IPS DF 4.7 (cell line): ENCODE measurements around the gene STK33.

Source experiments
- DNase-seq: peaks from one replicate; pipeline ENCODE4 v3.0.0-alpha.2; 2013; ENCODE audit warnings: low spot score; ENCODE audit errors: extremely low read depth

STK33 gene

DNA sequence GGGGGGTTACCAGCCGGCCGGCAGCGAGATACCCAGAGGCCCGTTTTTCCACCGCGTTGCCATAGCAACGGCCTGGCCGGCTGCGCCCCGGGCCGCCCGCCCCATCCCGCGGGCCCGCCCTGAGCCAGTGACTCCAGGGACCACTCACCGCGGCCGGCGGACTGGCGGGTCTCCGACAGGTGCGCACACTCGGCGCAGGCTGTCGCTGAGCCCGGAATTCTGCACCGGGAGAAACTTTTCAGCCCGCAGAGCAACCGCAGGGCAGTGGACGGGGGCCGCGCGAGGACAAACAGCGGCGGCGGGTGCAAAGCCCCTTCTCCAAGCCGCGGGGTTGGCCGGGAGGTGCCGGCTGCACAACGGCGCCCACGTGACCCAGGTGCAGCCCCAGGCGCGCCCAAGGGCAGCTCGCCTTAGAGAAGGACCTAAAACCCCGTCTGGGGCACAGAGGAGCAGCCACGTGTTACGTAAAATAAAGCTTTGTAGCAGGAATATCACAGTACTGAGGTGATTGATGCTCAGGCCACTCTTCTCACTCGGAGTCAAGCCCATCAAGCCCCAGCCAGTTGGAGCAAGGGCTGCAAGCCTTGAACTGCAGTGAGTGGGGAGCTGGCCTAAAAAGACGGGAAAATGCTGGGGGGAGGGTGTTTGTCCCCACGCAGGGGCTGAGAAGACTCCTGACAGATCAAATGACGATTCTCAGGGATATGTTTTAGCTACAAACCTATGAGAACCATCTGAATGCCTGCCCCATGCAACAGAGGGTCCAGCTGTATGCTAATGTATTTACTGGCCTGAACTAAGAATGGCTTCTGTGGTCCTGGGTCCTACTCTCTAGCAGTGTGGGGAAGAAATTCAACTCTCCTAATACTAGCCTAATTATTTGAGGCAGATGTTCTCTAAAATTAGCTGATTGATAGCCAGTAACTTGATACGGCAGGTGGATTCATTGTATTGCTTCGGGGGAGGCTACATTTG lies at the start of gene STK33:
Gene STK33, minus strand, starts transcription at position 294 of the 975 bp plus-strand sequence. CDS start 119,323 bp downstream, outside the sequence.
- no peak for DNase-seq

DNA sequence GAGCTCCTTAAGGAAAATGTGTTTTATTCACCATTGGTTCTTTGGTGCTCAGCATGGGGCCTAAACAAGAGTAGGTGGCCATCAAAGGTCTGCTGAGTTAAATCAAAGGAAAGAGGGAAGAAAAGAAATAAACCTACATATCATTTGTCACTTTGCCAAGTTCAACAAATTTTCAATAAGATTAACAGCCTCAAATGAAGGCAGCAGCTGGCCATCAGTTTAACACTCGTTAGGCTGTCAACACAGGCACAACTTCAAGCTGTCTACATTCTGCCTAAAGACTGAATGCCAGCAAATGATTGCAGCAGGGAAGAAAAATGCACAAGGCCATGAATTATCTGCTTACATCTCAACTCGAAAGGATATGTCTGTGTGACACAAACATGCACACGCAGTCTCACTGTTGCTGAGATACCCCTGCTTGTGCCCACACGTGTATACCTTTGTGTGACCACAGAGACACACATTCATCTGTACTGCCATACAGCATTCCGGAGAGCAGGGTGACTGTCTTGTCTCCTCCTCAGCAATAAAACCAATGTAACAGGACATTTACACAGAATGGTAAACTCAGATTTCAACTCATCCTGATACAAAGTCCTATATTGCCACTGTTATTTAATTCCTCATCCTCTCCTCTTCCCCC lies 48.3 kb upstream of the STK33 start:
- no peak for DNase-seq

DNA sequence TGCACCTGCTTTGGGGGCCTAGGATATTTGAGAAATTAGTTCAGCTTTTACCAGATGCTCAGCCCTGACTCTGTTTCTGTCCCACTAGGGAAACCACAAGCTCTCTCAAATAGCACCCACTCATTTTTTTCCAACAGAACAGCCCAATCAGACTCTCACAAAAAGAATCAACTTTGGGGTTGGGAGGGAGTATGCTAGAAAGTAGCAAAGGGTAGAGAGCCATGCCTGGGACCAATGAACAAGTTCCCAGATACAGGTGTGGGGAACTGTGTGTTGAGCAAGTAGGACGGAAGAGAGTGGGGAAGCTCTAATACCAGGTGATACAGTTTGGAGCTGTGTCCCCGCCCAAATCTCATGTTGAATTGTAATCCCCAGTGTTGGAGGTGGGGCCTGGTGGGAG lies 47.3 kb upstream of the STK33 start:
- no peak for DNase-seq

DNA sequence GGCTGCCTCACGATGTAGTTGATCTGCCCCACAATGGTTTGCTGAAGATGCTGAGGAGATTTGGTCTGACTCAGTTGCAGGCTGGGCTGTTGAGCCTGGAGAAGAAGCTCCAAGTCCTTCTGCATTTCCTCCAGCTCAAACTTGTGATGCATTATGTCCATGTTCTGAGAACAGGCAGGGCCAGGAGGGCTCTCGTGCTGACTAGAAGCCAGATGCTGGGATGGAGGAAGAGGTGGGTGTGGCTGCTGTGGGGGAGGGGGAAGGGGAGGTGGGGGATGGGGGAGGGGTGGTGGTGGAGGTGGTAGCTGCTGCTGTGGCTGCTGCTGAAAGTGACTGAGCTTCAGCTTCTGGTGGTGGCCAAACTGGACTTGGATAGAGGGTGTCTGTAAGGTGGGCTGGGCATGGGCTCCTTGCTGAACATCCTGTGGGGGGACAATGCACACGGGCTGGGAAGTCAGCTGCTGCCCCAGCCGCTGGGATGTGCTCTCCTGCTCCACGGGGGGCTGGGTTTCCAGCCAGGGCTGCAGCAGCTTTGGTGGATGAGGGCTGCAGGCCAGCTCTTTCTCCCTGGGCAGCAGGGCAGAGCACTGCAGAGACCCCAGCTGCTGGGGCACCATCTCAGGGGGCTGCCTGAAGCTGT lies 46.4 kb upstream of the STK33 start:
- no peak for DNase-seq

DNA sequence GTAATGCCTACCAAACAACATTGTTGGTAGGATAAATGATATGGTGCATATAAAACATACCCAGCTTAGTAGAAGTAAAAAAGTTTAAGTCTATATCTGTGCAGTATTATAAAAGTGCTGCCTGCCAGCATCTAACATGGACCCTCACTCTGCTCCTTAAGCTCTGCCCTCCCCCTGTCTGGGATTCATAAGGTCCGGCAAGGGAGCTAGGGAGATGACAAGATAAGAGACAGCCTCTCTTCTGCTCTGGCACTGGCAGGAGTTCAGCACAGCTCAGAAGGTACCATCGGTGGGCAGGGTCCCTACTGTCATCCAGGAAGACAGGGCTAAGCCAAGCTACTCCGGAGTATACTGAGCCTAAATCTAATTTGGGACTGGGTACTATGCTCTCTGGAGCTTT lies 45.6 kb upstream of the STK33 start:
- no peak for DNase-seq

DNA sequence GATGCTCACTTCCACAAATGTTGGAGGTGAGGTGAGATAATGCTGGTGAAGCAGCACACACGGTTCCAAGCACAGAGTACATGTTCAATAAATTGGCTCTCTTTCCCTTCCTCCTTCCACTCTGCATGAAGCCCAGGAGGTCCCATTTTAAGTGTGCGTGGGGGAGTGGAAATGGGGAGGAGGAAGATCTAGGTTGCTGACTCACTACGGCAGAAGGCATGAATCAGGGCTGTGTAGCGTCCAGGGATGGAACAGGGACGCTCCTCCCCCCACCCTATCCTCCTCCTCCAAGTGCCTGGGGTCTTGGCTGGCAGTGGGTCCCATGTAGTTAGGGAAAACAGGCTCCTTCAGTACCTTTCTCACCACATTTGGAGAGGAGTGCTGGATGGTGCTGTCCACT lies 44.3 kb upstream of the STK33 start:
- no peak for DNase-seq

DNA sequence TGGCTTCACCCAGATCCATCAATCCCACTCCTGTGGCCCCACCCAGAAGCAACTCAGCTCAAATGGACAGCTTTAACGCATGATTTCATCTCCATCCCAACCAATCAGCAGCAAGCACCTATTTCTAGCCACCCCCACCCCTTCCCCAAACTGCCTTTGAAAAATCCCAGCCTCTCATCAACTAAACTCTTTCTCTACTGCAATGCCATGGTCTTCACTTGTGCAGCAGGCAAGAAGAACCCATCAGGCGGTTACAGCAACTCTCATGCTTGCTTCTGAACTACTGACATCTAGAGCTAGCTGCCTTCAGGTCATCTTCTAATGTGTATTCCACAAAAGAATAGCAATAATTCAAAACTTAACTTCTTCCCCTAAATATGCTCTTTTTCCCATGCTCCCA lies 42.1 kb upstream of the STK33 start:
- DNase-seq = no peak

DNA sequence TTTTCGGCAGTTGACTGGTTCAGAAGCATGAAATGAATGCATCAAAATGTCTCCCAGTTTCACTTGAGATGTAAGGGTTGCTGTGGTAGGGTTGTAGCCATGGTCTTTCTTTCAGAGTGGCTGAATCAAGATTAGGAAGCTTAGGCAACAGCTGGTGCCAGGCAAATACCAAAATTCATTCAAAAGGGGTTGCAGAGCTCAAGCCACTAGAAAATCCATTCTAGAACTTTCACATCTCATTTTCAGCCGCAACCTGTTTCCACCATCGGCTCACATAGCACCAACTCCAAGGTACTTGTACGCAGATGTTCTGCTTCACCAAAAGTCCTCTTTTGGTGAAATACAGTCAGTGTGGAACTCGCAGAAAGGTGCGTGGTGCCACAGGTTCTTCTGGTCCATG lies 40.5 kb upstream of the STK33 start:
- DNase-seq = no peak

DNA sequence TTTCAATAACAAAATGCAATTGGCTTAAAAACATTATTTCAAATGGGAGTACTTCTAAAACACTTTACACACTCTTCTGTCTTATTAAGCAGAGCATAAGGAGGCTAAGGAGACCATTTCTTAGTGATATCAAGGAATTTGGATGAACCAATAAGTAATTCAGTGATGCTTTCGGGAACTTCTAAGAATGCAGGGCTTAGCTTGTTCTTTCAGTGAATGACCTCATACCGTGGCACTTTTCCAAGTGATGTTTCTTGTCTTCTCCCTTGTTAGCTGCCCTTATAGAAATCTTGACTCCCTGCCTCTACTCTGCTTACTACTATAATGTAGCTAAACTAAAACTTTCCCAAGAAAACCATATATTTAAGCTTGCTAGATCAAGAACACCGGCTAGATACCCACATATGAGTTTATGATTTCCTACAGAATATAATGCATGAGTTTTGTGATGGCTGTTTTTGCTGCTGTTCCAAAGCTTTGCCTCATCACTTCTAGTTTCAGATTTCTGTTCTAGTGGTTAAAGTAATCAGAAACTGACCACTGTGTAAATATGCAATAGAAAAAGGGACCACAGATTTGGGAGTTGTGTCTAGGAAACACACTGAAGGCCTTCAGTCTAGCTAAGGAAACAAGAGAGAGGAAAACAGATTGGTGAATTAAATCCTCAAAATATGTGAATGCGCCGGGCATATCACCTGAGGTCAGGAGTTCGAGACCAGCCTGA lies 37.5 kb upstream of the STK33 start:
- DNase-seq = no peak

DNA sequence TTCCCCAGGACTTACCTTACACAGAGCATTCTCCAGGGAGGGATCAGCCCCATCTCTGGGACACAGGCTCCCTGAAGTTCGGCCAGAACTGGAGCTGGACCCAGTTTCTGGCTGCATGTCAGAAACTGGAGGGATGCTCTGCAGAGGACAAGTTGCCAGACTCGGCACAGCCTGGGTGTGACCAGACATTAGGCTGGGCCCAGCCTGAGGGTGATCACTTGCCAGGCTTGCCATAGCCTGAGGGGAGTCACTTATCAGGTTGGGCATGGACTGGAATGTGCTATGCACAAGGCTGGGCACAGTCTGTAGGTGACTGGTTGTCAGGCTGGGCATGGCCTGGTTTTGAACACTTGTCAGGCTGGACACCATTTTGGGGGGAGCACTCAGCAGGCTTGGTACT lies 30.7 kb upstream of the STK33 start:
- no peak for DNase-seq

DNA sequence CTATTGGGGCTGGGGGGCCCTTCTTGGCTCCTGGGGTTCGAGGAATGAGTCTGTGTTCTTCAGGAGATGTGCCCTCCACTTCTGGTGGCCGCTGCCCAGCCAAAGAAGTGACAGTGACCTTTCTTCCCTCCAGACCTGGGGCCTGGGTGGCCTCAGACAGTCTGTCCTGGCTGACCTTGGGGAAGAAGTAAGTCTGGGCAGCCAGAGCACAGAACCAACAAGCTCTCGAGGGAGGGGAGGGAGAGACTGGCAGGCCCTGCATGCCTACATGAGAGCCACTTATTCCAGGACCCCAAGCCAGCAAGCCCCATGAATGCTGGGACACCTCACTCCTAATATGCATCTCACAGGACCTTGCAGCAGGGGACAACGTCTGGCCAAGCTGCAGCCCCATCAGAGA lies 27.1 kb upstream of the STK33 start:
- DNase-seq = no peak

DNA sequence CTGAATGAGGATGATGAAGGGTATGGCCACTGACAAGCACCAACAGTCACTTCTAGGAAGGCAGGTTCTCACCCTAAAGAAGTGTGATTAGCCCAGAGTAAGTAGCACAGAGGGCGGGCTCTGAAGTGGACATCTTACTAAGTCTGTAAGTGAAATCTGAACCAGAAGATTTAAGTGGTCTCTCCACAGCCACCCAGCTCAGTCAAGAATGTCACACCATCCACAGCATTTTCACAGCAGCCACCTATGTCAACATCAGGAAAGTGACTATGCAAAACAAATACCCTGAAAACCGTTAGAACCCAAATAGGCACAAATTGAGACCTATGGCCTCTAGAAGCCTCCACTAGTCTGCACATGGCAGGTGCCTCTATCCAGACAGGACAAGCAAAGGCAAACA lies 23.0 kb upstream of the STK33 start:
- DNase-seq = no peak

DNA sequence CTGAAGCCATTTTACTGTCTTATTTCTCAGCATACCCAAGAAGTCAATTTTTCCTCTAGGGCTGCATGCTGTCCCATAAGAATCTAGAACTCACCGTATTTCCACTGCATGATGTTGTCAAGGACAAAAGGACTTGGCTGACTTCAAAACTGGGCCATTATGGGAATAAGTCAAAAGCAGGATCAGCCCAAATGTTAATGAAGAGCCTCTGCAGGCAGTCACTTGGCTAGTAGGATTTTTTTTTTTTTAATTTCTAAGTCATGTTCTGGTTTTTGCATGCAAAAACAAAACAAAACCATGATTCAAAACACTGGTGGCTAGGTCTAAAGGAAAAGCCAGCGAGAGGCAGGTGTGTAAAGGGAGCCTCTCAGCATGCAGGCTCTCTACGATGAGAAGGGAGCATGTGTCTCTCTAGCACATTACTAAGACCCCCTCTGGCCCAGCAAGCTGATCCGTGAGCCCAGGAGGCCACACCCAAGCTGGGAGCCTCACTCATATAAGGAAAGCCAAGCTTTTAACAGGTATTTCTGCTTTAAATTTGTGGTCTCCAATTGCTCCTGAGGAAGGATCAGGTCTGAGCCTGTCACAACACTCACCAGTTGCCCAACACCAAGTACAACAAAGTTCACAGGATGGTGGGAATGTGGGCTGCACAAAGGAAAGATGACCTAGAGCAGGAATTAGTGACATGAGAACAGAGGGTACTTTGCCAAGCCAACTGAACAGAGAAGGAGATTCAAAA lies 21.4 kb upstream of the STK33 start:
- no peak for DNase-seq

DNA sequence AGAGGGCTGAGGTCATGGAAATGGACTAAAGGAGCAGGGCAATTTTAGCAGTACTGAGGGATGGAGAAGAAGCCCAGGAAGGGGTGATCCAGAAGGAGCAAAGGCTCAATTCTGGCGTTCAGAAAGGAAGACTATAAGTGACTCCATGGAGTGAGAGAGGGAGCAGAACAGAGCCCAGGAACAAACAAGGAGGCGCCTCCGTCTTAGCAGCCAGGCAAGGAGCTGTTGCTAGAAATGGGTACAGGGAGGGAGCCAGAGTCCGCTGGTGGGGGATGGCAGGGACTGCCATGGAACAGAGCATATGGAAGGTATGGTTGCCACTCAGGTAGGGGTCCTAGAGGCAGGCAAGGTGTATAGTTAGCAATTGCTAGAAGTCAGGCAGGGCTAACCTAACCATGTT lies 20.5 kb upstream of the STK33 start:
- DNase-seq = no peak

DNA sequence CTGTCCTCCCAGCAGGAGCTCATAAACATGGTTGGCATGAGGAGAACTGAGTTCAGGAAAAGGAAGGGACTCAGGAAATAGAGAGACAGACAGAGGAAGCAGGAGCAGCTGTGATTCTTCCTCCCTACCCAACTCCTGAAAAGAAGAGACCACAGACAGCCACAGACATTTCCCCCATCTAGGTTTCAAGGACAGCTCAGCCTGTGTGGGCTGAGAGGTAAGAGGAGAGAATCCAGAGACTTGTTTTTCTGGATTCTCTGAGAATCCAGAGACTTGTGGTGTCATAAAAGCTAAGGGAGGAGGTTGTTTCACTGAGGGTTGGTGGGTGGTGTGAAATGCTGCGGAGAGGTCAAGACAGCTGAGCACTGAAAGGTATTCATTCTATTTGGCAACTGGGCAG lies 19.0 kb upstream of the STK33 start:
- DNase-seq = no peak

DNA sequence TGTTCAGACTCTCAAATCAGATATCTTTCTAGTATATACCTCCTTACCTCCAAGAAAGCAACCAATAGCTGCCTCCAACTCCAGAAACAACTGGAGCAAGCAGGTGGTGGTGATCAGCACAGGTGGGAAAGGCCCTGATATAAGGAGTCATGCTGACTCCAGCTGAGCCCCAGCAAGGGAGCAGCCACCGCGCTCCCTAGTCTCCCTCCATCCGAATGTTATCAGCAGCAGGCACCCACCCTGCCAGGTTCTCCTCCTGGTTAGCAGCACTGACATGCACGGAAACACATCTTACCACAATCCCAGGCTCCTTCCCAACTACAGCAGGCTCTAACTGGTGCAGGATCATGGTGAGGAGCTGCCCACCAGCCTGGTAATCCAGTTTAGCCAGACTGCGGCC lies 18.5 kb upstream of the STK33 start:
- no peak for DNase-seq

DNA sequence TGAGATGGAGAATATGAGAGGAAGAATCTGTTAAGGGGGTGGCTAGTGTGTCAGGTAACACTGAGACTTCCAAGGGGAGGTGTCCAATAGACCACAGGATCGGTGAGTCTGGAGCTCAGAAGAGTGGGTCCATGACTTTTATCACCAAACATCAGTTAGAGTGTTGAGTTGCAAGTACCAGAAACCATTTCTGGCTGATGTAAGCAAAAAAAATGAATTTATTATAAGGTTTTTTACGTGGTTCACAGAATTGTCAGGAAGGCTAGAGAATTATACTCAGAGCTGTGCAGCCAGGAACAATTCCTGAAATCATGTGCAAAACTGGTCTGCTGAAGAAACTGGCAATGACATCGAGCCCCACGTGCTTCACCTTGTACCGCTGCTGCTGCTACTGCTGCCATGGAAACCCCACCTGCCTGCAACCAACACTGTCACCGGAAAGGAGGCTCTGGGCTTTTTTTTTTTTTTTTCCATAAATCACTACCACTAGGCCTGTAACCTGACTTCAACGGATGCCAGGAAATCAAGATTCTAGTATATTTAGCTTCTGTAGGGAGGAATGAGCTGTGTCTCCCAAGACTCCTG lies 16.6 kb upstream of the STK33 start:
- no peak for DNase-seq

DNA sequence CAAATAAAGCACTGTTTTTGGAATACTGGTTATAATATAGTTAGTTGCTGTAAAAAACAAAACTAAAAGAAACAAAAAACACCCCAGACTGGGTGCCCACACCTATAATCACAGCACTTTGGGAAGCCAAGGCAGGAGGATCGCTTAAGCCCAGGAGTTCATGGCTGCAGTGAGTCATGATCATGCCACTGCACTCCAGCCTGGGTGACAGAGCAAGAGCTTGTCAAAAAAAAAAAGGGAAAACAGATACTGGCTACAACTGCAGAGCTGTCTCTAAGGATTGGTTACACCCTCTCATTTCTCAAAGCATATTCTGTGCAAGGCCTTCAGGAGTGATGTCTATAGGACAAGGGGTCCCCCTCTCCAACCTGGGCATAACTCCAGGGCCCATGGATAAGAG lies 14.6 kb upstream of the STK33 start:
- DNase-seq = no peak

DNA sequence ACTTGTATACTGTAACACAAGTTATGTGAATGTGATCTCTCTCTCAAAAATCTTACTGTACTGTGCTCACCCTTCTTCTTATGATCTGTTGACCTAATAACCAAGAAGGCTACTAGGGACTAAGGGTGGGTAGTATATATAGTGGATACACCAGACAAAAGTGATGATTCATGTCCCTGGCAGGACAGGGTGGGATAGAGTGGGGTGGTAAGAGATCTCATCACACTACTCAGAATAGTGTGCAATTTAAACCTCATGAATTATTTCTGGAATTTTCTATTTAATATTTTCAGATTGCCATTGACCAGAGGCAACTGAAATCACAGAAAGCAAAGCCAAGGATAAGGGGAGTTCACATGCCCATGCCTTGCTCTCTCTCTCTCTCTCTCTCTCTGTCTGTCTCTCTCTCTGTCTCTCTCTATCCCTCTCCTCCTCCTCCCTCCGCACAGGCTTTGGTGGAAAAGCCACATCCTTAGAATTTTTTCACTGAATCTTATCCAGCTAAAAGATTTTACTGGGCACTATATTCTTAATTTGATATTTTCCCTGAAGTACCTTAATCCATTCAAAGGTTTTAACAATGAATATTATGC lies 12.0 kb upstream of the STK33 start:
- no peak for DNase-seq

DNA sequence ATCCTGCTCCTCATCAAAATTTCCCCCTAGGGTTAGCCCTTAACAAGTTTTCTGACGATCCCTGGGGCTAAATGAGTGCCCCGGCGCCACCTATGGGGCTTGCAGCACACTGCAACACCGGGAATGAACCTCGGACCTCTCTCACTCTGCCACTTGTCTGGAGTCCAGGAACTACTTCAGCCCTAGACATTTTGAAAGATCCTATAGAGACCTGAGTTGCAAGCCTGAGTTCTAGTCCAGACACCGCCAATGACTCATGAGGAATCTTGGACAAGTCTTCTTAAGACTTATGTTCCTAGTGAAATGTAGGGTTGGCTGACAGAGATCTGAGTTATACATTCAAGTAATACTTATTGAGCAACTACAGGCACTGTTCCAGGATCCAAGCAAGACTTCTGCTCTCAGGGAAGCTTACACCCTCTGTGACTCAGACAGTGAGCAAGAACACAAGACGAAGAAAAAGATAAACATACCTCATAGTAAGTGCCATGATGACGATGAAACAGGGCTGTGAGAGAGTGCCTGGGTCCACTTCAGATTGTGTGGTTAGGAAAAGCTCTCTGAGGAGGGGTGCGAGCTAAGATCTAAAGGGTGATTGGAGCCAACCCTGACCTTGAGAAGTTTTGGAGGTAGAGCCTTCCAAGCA lies 10.2 kb upstream of the STK33 start:
- no peak for DNase-seq
